ENCODE measurements around the gene ATP1A4. TPM values are rescaled to one million over a fixed set of nuclear protein-coding genes. Genes with fewer than 3 reads are reported as not detected.

Gene ATP1A4
- total RNA-seq, 1 experiment from 2014 or later = not detected

DNA sequence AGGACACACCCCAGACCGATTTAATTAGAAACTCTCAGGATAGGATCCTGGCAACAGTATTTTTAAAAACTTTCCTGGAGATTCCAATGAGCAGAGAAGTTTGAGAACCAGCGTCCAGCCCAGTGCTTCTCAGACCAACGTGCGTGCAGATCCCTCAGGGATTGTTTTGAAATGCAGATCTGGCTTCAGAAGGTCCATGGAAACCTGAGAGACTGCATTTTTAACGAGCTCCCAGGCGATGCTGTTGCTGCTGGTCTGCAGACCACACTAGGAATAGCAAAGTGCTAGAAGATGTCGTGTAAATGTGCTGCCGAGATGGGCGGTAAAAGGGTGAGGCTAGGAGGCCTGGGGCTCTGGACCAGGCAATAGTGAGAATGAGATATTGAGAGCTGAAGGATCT is 20.6 kb downstream of the ATP1A4 start:
- no peak for DNase-seq (ENCODE audit: low read depth)

DNA sequence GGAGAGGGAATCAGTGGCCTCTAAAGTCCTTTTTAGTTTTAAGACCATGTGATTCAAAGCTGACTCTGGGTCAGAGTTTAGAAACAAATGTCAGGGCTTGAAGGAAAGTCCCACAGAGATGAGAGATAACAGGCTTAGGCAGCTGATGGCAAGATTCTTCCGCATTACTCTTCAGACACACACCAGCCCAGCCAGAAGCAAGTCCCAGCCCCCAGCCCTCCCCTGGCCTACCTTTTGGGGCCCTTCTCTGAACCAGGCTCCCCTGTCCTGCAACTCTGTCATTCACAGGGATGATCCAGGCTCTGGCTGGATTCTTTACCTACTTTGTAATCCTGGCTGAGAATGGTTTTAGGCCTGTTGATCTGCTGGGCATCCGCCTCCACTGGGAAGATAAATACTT is 25.8 kb downstream of the ATP1A4 start:
- no peak for DNase-seq (ENCODE audit: low read depth)

- no peak for DNase-seq (ENCODE audit: low read depth)
Observed at GRCh38 chr1:160177667-160178066, 26.3 kb downstream of the ATP1A4 start.

GRCh38 chr1:160178731-160179130 is 27.3 kb downstream of the ATP1A4 start:
- DNase-seq (ENCODE audit: low read depth) = no peak

DNA sequence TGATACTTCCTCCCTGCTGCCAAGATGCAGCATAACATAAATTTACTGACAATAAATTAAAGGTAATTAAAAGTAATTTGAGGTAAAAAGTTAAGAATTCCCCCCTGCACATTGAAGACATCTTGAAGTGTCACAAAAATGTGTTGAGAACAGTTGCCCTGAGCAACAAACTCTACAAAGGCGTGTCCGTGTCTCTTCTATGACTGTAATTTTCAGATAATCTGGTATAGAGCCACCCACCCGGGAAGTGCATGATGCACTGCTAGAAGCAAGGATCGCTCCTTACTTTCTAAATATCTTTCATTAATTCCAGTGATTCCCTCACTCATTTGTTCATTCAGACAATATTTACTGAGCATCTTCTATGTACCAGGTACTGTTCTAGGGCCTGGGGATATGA is 27.9 kb downstream of the ATP1A4 start:
- DNase-seq (ENCODE audit: low read depth) = no peak

- no peak for DNase-seq (ENCODE audit: low read depth)
Observed at GRCh38 chr1:160186246-160186645, 34.8 kb downstream of the ATP1A4 start.

GRCh38 chr1:160186729-160187128 is 35.3 kb downstream of the ATP1A4 start:
- no peak for DNase-seq (ENCODE audit: low read depth)

DNA sequence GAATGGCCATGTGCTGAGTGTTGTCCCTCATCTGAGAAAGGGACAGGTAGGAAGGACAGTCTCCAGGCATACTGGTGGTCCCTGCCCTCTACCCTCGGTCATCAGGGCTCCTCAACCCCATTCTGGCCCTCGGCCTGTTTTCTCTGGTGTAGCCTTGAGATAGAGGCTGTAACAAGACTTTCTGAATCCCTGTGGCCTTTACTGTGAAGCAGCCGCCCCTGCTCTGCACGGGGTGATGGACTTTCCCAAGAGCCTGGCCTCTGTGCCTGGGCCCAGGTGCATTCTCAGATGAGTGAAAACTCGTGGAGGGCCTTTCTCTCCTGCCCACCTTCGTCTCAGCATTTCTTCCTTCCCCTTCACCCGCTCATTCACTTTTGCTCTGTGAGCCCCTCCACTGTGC is 36.0 kb downstream of the ATP1A4 start:
- DNase-seq (ENCODE audit: low read depth) = no peak

GRCh38 chr1:160188341-160188740 is 36.9 kb downstream of the ATP1A4 start:
- no peak for DNase-seq (ENCODE audit: low read depth)

GRCh38 chr1:160189649-160190625 is 38.5 kb downstream of the ATP1A4 start, which contains the start of gene CASQ1:
TSS of gene CASQ1 (plus strand) at chr1:160190575. CDS start at chr1:160190752, 177 bp downstream.
- DNase-seq (ENCODE audit: low read depth) = no peak

DNA sequence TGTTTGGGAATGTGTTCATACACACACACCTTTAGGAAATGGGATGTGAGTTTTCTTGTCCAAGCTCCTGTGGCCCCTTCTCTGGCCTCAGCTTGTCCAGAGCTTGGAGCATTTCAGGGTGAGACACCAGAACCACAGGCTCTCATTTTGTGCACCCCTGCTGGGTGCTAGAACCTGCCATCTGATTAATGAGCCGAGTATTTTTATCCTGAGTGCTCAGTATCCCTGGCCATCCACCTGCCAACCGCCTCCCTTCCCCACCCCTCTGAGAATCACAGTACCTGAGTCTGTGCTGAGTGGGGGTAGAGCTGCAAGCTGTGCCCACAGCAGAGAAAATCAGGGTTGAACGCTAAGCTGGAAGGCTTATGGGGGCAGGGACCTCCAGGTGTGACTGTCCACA is 40.4 kb downstream of the ATP1A4 start:
- DNase-seq (ENCODE audit: low read depth) = no peak

GRCh38 chr1:160192234-160192633 is 40.8 kb downstream of the ATP1A4 start:
- DNase-seq (ENCODE audit: low read depth) = no peak

GRCh38 chr1:160193091-160193819 is 41.9 kb downstream of the ATP1A4 start:
- DNase-seq (ENCODE audit: low read depth) = peak; percentile 81

DNA sequence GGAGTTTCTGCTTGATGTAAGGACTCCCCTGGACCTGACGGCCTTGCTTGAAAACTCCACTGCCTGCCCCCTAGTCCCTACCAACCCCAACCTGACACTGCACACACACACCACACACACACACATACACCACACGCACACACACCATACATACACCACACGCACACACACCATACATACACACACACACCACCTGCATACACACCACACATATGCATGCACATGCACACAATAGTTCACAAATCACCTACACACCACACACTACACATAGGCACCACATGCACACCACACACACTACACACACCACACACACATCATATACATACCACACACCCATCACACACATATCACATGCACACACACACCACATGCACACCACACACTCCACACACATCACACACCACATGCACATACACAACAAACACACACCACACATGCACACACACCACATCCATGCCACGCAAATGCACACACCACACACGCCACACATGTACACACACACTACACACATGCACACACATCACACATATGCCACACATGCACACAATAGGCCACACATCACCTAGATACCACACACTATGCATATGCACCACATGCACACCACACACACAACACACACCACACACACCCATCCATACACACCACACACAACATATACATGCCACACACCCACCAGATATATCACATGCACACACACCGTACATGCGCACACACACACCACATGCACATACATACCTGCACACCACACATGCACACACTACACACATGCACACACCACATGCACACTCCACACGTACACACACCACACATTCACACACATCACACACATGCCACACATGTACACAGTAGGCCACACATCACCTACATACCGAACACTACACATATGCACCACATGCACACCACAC is 42.7 kb downstream of the ATP1A4 start:
- no peak for DNase-seq (ENCODE audit: low read depth)

- no peak for DNase-seq (ENCODE audit: low read depth)
Observed at GRCh38 chr1:160194737-160195059, 43.3 kb downstream of the ATP1A4 start.

- DNase-seq (ENCODE audit: low read depth) = no peak
Observed at GRCh38 chr1:160196143-160196542, 44.7 kb downstream of the ATP1A4 start.

DNA sequence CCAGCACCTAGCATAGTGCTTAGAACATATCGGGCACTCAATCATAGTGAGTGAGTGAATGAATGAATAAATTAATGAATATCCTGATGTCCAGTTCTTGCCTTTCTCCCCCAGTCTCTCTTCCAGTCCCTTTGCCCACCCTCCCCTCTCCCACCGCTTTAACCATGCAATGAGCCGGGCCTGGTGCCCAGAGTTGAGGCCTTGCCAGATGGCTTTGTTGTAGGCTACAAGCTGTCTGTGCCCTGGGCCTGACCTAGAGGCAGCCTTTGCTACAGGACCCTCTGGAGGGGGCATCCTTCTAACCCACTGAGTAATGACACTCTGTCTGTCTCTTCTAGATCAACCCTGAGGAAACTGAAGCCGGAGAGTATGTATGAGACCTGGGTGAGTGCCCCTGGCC is 45.8 kb downstream of the ATP1A4 start:
- no peak for DNase-seq (ENCODE audit: low read depth)

- DNase-seq (ENCODE audit: low read depth) = no peak
Observed at GRCh38 chr1:160200786-160201185, 49.4 kb downstream of the ATP1A4 start.

DNA sequence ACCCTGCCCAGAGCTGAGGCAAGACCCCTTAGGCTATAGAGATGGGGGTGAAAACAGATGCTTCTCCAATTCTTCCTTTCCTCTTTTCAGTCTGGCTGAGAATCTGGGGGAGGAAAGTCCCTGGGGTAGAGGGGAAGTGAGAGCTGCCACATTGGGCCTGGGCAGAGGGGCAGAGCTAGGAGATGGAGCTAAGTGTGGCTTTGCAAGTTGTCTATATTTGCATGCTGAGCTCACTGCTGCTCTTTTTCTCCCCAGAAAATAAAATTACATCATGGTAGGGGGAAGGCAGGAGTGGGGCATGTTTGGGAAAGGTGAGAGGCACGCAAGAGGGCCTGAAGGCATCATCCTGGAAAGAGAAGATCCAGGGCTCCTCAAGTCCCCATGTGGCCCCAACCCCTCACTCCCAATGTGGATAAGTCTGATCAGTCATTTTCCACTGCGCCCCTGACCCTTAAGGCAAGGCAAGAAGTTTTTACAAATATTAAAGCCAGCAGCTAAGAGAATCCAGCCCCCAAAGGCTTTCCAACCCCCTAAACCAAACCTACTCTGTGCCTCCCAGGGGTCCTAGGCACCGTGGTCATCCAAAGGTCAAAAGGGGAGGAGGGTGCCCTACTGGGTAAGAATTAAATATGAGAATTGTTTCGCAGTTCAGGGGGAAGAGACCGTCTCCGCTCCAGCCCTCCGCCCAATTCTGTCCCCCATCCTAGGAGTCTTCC is 53.3 kb downstream of the ATP1A4 start:
- DNase-seq (ENCODE audit: low read depth) = no peak

- DNase-seq (ENCODE audit: low read depth) = peak; percentile 59
Observed at GRCh38 chr1:160205242-160206035, 54.0 kb downstream of the ATP1A4 start, which contains the start of gene PEA15. TSS of gene PEA15 (plus strand) at chr1:160205384. CDS start at chr1:160211545, 6,161 bp downstream.
